ENCODE measurements around the gene ABHD16B. TPM values are rescaled to one million over a fixed set of nuclear protein-coding genes. Genes with fewer than 3 reads are reported as not detected.
"Not testable (repeated sequence)": the region's sequence is repeated elsewhere in the genome, so short reads cannot be mapped to it uniquely, and the experiment has no call there.

ABHD16B gene
- total RNA-seq, 4 donors from 2014 or later, result not detected

GRCh38 chr20:63847237-63848002 lies 13.9 kb upstream of the ABHD16B start:
- DNase-seq, result no peak
- Histone ChIP-seq H3K4me1 (peaks cover 0 to 20% (median 0%) of the 10 kb centered on the region in 4 donors), H3K36me3 (no peaks in the 10 kb centered on the region), H3K4me3 (no peak overlapping the region), H3K27me3 (peaks cover 0 to 3% of the 10 kb centered on the region in 2 donors), H3K9me3 (no peaks in the 10 kb centered on the region), H3K27ac (peak overlapping the region in 3 of 4 donors; percentile 45 to 56 (median 46))
- TF ChIP-seq POLR2A (IDR thresholded peaks at IDR 0.05) (no peak), CTCF (IDR thresholded peaks at IDR 0.05) (no peak)

- Histone ChIP-seq H3K9me3 (no peaks in the 10 kb centered on the region), H3K27me3 (peaks cover 0 to 3% of the 10 kb centered on the region in 2 donors), H3K36me3 (no peaks in the 10 kb centered on the region), H3K4me3 (no peak overlapping the region), H3K4me1 (peaks cover 0 to 20% (median 0%) of the 10 kb centered on the region in 4 donors), H3K27ac (peak overlapping the region in 3 of 4 donors; percentile 45 to 56 (median 46))
- DNase-seq, result no peak
- TF ChIP-seq CTCF (IDR thresholded peaks at IDR 0.05) (no peak), POLR2A (IDR thresholded peaks at IDR 0.05) (no peak)
Measured at GRCh38 chr20:63848003-63848911, 13.0 kb upstream of the ABHD16B start.

- TF ChIP-seq CTCF (IDR thresholded peaks at IDR 0.05), result no peak
- TF ChIP-seq POLR2A (IDR thresholded peaks at IDR 0.05), result no peak
Measured at GRCh38 chr20:63850689-63851547, 10.4 kb upstream of the ABHD16B start.

GRCh38 chr20:63851548-63851943 lies 9.8 kb upstream of the ABHD16B start:
- H3K9me3 ChIP-seq, DNase-seq, H3K4me3 ChIP-seq, H3K27ac ChIP-seq, H3K36me3 ChIP-seq: not testable (repeated sequence)
- Histone ChIP-seq H3K4me1 (peaks cover 0 to 36% (median 8%) of the 10 kb centered on the region in 4 donors), H3K27me3 (peaks cover 0 to 12% of the 10 kb centered on the region in 2 donors)

More at GRCh38 chr20:63850689-63851547, 10.4 kb upstream of the ABHD16B start:
- H3K36me3 ChIP-seq, result no peaks in the 10 kb centered on the region
- H3K27ac ChIP-seq, result no peak overlapping the region
- H3K9me3 ChIP-seq, result no peaks in the 10 kb centered on the region
- peaks cover 0 to 14% of the 10 kb centered on the region in 2 donors for H3K27me3 ChIP-seq
- H3K4me1 ChIP-seq, result peaks cover 0 to 39% (median 8%) of the 10 kb centered on the region in 4 donors
- no peak overlapping the region for H3K4me3 ChIP-seq
- DNase-seq, result peak in 1 of 3 donors; percentile 28

- Histone ChIP-seq H3K27me3 (peaks cover 0 to 12% of the 10 kb centered on the region in 2 donors), H3K27ac (peak overlapping the region; percentile 29 to 73 (median 62)), H3K4me1 (peaks cover 0 to 39% (median 17%) of the 10 kb centered on the region in 4 donors)
- H3K36me3 ChIP-seq, H3K4me3 ChIP-seq, H3K9me3 ChIP-seq: not testable (repeated sequence)
- DNase-seq, result peak in 1 of 3 donors; percentile 44
Measured at GRCh38 chr20:63853733-63854068, 7.6 kb upstream of the ABHD16B start.

Measured in Peyer's patch (tissue), 4 donors.